A549 (cell line): ENCODE measurements around the gene SIK3. TPM values are rescaled to one million over a fixed set of nuclear protein-coding genes. Genes with fewer than 3 reads are reported as not detected.

Experiments
- ATAC-seq, 2 experiments: fragments of 200-7000 bp in 1 of 2; fragments of >200 bp in 1 of 2; cut with Nextera tagmentation in 1 of 2; cut with Tn5 transposase in 1 of 2; 3 replicates each; pipeline versions ENCODE4 v1.8.0 to v1.9.1; 2018 to 2020; ENCODE audit warnings: mild to moderate bottlenecking in 1 of 2, moderate library complexity in 1 of 2
- CTCF ChIA-PET: fragments of 300-600 bp; sonication (Branson Sonifier 250); formaldehyde crosslinking; extraction: SDS; loops from one replicate; lab custom pipeline; 2021; ENCODE audit warnings: antibody characterized with exemption, inconsistent platforms; lab: Yijun Ruan, JAX
- POLR2A ChIA-PET: fragments of 350-600 bp; formaldehyde crosslinking; extraction: SDS; loops from one replicate; lab custom pipeline; 2021; ENCODE audit warnings: antibody characterized with exemption, inconsistent platforms; lab: Yijun Ruan, JAX
- DNase-seq, 2 experiments: peaks; one replicate each; pipeline versions ENCODE4 v3.0.0 to v3.0.0-alpha.2; 2011 to 2016; ENCODE audit warnings: low read depth in 1 of 2, low spot score in 1 of 2
- FAIRE-seq: peaks from 2 replicates; lab custom pipeline; 2011; peaks lifted over from hg19 to GRCh38; lab: Jason Lieb, UNC
- H3K27ac ChIP-seq, 2 experiments: fragments of >200 bp; sonication (Bioruptor Twin); formaldehyde crosslinking; 3 replicates each; pipeline ENCODE4 v1.5.1; 2016 to 2017
- H3K4me1 ChIP-seq: fragments of >200 bp; sonication (Bioruptor Twin); formaldehyde crosslinking; 3 replicates; pipeline ENCODE4 v1.6.1; 2016
- H3K4me2 ChIP-seq: fragments of >200 bp; sonication (Bioruptor Twin); formaldehyde crosslinking; 3 replicates; pipeline ENCODE4 v1.6.1; 2016
- H3K4me3 ChIP-seq: fragments of >200 bp; sonication (Bioruptor Twin); formaldehyde crosslinking; 3 replicates; pipeline ENCODE4 v1.5.1; 2016
- H3K9me3 ChIP-seq: fragments of >200 bp; sonication (Bioruptor Twin); formaldehyde crosslinking; 3 replicates; pipeline ENCODE4 v1.6.1; 2016
- CEBPB ChIP-seq, 2 experiments: fragments of >200 bp in 1 of 2; sonication (Bioruptor Twin) in 1 of 2; formaldehyde crosslinking in 1 of 2; IDR thresholded peaks; 2 replicates each; pipeline ENCODE4 v1.6.1; 2012 to 2016
- CHD2 ChIP-seq: fragments of 150-350 bp; IDR thresholded peaks from 2 replicates; pipeline ENCODE4 v1.6.1; 2014; ENCODE audit warnings: low read length; ENCODE audit not compliant: partially characterized antibody
- EHF ChIP-seq: fragments of 250-450 bp; sonication (Bioruptor Pico); IDR thresholded peaks from 2 replicates; pipeline ENCODE4 v1.5.0; 2020; ENCODE audit warnings: mild to moderate bottlenecking
- FOSL2 ChIP-seq, 2 experiments: fragments of 450-650 bp in 1 of 2; fragments of >200 bp in 1 of 2; sonication (Bioruptor Twin) in 1 of 2; formaldehyde crosslinking; IDR thresholded peaks; 2 replicates each; pipeline versions ENCODE4 v1.5.0 to v1.6.1; 2016 to 2020; ENCODE audit warnings: mild to moderate bottlenecking in 1 of 2, moderate library complexity in 1 of 2
- HDAC2 ChIP-seq: fragments of 200-600 bp; sonication (generic); IDR thresholded peaks from 2 replicates; pipeline ENCODE4 v1.6.1; 2016
- HEYL ChIP-seq: fragments of 250-450 bp; sonication (Bioruptor Pico); IDR thresholded peaks from 2 replicates; pipeline ENCODE4 v1.8.0; 2021; ENCODE audit warnings: mild to moderate bottlenecking, moderate library complexity
- JUN ChIP-seq, 2 experiments: fragments of >200 bp; sonication (Bioruptor Twin); formaldehyde crosslinking; IDR thresholded peaks; 2 replicates in 1 of 2; 3 replicates in 1 of 2; pipeline ENCODE4 v1.6.1; 2016 to 2017
- MAZ ChIP-seq: fragments of 150-350 bp; IDR thresholded peaks from 2 replicates; pipeline ENCODE4 v1.6.1; 2014; ENCODE audit warnings: antibody characterized with exemption, low read depth, low read length, borderline replicate concordance
- POLR2A ChIP-seq: IDR thresholded peaks from 2 replicates; pipeline ENCODE4 v1.6.1; 2012; ENCODE audit warnings: mild to moderate bottlenecking, low read length
- POLR2AphosphoS2 ChIP-seq: conservative IDR thresholded peaks from 2 replicates; pipeline ENCODE4 v1.6.1; 2012; ENCODE audit warnings: low read length, improper control_type of control experiment, inconsistent platforms
- RFX5 ChIP-seq: fragments of 450-650 bp; IDR thresholded peaks from 2 replicates; pipeline ENCODE4 v1.7.1; 2014; ENCODE audit warnings: antibody characterized with exemption, mild to moderate bottlenecking, moderate library complexity
- SMC3 ChIP-seq: fragments of >200 bp; sonication (Bioruptor Twin); formaldehyde crosslinking; IDR thresholded peaks from 3 replicates; pipeline ENCODE4 v1.6.1; 2018; ENCODE audit warnings: inconsistent platforms
- WGBS: methylation state at CpG from one replicate; pipeline ENCODE4 v1.1.6; 2017; ENCODE audit errors: missing lambda C conversion rate; 5-methylcytosine and 5-hydroxymethylcytosine counted together
- polyA plus RNA-seq, 4 experiments: library from polyadenylated mRNA; depleted of rRNA in 3 of 4; stranded (reverse); fragments of >200 nt; fragmentation: RNase III in 1 of 4; extraction: RNeasy Plus Mini Kit Qiagen cat#74134 plus additional on column Dnase treatment in 1 of 4; gene quantifications; 2 replicates in 3 of 4; 3 replicates in 1 of 4; pipeline ENCODE4 v1.2.3, GENCODE V29; 2011 to 2017
- TF ChIP-seq, protein P1 (sequence below): IDR thresholded peaks from 2 replicates; pipeline ENCODE4 v1.6.1; 2012
- TF ChIP-seq, protein P2 (sequence below): fragments of 200-600 bp; sonication (generic); IDR thresholded peaks from 2 replicates; pipeline ENCODE4 v1.6.1; 2016; ENCODE audit warnings: antibody characterized with exemption, mild to moderate bottlenecking, moderate library complexity
- TF ChIP-seq, protein P3 (sequence below): fragments of 250-450 bp; sonication (Bioruptor Pico); IDR thresholded peaks from 2 replicates; pipeline ENCODE4 v1.5.0; 2020; ENCODE audit warnings: low read depth, mild to moderate bottlenecking, moderate library complexity
- TF ChIP-seq, protein P4 (sequence below): fragments of 250-450 bp; sonication (Bioruptor Pico); IDR thresholded peaks from 2 replicates; pipeline ENCODE4 v1.5.0; 2021; ENCODE audit warnings: mild to moderate bottlenecking, moderate library complexity, borderline replicate concordance

The SIK3 gene
- polyA plus RNA-seq, 2 of the 4 experiments (the other 2 are of a cell fraction): 8.2 to 9.0 TPM

DNA sequence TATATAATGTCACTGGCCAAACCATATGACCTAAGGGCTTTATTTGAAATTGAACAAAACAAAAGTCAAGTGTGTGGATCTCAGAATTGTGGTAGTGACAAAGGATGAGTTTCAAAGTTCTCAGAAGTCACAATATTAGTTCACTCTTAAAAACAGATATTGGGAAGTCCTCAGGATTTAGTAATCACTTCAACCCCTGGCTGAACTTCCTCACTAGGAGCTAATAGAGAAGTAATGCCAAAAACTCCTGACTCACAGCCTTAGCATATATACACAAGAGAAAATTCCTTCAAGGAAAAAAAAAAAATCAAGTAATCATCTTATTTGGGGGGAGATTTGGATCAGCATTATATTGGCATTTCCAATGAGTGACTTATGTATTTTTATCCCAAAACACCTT, 185.2 kb downstream of the SIK3 start:
- ChIA-PET CTCF (no interaction called here), POLR2A (no interaction called here)

DNA sequence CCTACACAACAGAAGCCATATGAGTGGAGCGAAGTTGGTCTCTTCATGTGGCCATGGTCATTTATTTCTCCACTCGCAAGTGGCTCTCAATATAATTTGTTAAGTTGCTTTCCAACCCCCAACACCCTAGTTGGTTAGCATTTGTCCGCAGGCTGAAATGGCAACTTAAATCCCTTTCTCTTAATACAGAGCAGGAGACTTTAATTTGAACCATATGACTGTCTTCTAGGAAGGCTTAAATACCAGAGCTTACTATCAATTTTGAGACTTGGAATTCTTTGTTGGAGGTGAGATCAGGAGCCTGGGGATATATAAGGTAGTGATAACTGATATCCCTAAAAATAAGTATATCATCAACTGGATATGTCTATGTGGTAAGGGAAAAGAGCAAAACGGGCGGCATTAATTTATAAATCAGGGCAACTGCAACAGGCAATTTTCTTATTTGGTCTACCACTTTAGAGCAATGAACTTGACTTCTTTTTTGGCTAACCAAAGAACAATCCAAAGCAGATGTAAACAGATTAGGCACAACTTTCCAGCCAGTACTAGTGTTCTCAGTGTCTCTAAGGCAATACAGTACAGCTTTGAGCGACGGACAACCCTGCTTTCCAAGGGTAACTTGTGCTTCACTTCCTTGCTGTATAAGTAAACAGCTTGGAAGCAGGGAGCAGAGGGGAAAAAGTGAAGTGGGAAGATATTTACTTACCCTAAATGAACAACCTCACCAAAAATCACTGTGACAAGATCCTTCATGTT, 186.1 kb downstream of the SIK3 start:
- H3K4me3 ChIP-seq: no peak overlapping the region
- peaks cover 31% of the 10 kb centered on the region; the same call in 2 of the 3 replicates for H3K4me1 ChIP-seq
- H3K27ac ChIP-seq: no peak overlapping the region
- H3K4me2 ChIP-seq: no peak overlapping the region; the same call in 2 of the 3 replicates
- 95% methylated on average over 7 of the region's 7 CpGs for WGBS
- no peaks in the 10 kb centered on the region for H3K9me3 ChIP-seq
- no peak for TF ChIP-seq RFX5
- TF ChIP-seq FOSL2 (IDR thresholded peaks at IDR 0.05): no peak
- no peak for TF ChIP-seq FOSL2 (CRISPR knock-in tag; IDR thresholded peaks at IDR 0.05)
- TF ChIP-seq, protein P1, sequence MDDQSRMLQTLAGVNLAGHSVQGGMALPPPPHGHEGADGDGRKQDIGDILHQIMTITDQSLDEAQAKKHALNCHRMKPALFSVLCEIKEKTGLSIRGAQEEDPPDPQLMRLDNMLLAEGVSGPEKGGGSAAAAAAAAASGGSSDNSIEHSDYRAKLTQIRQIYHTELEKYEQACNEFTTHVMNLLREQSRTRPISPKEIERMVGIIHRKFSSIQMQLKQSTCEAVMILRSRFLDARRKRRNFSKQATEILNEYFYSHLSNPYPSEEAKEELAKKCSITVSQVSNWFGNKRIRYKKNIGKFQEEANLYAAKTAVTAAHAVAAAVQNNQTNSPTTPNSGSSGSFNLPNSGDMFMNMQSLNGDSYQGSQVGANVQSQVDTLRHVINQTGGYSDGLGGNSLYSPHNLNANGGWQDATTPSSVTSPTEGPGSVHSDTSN: no peak
- TF ChIP-seq POLR2AphosphoS2: no peak
- TF ChIP-seq CHD2: no peak
- TF ChIP-seq HEYL (CRISPR knock-in tag): no peak
- no peak for TF ChIP-seq SMC3
- TF ChIP-seq POLR2A: no peak
- ATAC-seq (no peak), FAIRE-seq (no peak), DNase-seq (no peak)
- CTCF ChIA-PET: no interaction called here
- POLR2A ChIA-PET: no interaction called here

More for the DNA sequence above, 185.2 kb downstream of the SIK3 start:
- no peak for FAIRE-seq
- H3K4me1 ChIP-seq: peaks cover 31% of the 10 kb centered on the region; the same call in 2 of the 3 replicates
- no peak overlapping the region for H3K27ac ChIP-seq
- peak in 1 of 2 experiments; percentile 22 for DNase-seq
- peak overlapping the region; percentile 38; the same call in 2 of the 3 replicates for H3K4me2 ChIP-seq
- H3K4me3 ChIP-seq: no peak overlapping the region
- H3K9me3 ChIP-seq: no peaks in the 10 kb centered on the region
- TF ChIP-seq CEBPB (IDR thresholded peaks at IDR 0.05): 0 out of 4 replicates have a peak, but pooled peaks of 1 of the 2 experiments have one; percentile 21
- TF ChIP-seq HDAC2: no peak
- TF ChIP-seq, protein P2, sequence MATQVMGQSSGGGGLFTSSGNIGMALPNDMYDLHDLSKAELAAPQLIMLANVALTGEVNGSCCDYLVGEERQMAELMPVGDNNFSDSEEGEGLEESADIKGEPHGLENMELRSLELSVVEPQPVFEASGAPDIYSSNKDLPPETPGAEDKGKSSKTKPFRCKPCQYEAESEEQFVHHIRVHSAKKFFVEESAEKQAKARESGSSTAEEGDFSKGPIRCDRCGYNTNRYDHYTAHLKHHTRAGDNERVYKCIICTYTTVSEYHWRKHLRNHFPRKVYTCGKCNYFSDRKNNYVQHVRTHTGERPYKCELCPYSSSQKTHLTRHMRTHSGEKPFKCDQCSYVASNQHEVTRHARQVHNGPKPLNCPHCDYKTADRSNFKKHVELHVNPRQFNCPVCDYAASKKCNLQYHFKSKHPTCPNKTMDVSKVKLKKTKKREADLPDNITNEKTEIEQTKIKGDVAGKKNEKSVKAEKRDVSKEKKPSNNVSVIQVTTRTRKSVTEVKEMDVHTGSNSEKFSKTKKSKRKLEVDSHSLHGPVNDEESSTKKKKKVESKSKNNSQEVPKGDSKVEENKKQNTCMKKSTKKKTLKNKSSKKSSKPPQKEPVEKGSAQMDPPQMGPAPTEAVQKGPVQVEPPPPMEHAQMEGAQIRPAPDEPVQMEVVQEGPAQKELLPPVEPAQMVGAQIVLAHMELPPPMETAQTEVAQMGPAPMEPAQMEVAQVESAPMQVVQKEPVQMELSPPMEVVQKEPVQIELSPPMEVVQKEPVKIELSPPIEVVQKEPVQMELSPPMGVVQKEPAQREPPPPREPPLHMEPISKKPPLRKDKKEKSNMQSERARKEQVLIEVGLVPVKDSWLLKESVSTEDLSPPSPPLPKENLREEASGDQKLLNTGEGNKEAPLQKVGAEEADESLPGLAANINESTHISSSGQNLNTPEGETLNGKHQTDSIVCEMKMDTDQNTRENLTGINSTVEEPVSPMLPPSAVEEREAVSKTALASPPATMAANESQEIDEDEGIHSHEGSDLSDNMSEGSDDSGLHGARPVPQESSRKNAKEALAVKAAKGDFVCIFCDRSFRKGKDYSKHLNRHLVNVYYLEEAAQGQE: no peak
- TF ChIP-seq JUN (IDR thresholded peaks at IDR 0.05): no peak
- TF ChIP-seq, protein P3, sequence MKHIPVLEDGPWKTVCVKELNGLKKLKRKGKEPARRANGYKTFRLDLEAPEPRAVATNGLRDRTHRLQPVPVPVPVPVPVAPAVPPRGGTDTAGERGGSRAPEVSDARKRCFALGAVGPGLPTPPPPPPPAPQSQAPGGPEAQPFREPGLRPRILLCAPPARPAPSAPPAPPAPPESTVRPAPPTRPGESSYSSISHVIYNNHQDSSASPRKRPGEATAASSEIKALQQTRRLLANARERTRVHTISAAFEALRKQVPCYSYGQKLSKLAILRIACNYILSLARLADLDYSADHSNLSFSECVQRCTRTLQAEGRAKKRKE (CRISPR knock-in tag): no peak
- no peak for TF ChIP-seq MAZ
- no peak for TF ChIP-seq HEYL (CRISPR knock-in tag)
- TF ChIP-seq, protein P4, sequence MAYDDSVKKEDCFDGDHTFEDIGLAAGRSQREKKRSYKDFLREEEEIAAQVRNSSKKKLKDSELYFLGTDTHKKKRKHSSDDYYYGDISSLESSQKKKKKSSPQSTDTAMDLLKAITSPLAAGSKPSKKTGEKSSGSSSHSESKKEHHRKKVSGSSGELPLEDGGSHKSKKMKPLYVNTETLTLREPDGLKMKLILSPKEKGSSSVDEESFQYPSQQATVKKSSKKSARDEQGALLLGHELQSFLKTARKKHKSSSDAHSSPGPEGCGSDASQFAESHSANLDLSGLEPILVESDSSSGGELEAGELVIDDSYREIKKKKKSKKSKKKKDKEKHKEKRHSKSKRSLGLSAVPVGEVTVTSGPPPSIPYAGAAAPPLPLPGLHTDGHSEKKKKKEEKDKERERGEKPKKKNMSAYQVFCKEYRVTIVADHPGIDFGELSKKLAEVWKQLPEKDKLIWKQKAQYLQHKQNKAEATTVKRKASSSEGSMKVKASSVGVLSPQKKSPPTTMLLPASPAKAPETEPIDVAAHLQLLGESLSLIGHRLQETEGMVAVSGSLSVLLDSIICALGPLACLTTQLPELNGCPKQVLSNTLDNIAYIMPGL: no peak
- TF ChIP-seq EHF (CRISPR knock-in tag): no peak
- ATAC-seq: peak in 1 of 2 experiments; percentile 60; a peak in 3 of 6 replicates
